Left lung (tissue), 10 donors: ENCODE results near the gene C16orf95. TPM values are rescaled to one million over a fixed set of nuclear protein-coding genes. Genes with fewer than 3 reads are reported as not detected.

Experiments used
- ATAC-seq: fragments of 200-7000 bp; cut with Tn5 transposase; one replicate; pipeline ENCODE4 v1.9.1; 2020; ENCODE audit warnings: moderate library complexity
- DNase-seq, 4 donors: peaks; one replicate each; pipeline ENCODE4 v3.0.0-alpha.2; 2013 to 2020
- H3K27ac ChIP-seq, 2 donors: fragments of 200-600 bp; sonication (generic) in 1 of 2; one replicate each; pipeline versions ENCODE4 v1.5.0 to v1.8.0; 2020 to 2021
- H3K27me3 ChIP-seq, 2 donors: fragments of 200-600 bp; sonication (generic) in 1 of 2; one replicate each; pipeline versions ENCODE4 v1.5.0 to v1.8.0; 2020 to 2021
- H3K36me3 ChIP-seq, 2 donors: fragments of 200-600 bp; sonication (generic) in 1 of 2; one replicate each; pipeline versions ENCODE4 v1.5.0 to v1.8.0; 2020 to 2021
- H3K4me1 ChIP-seq, 2 donors: fragments of 200-600 bp; one replicate each; pipeline ENCODE4 v1.8.0; 2021
- H3K4me3 ChIP-seq, 2 donors: fragments of 200-600 bp; sonication (generic) in 1 of 2; one replicate each; pipeline versions ENCODE4 v1.5.0 to v1.8.0; 2020 to 2021; ENCODE audit warnings: mild to moderate bottlenecking in 1 of 2
- H3K9me3 ChIP-seq, 2 donors: fragments of 200-600 bp; sonication (generic) in 1 of 2; one replicate each; pipeline versions ENCODE4 v1.5.0 to v1.8.0; 2020 to 2021
- intact Hi-C, 2 donors: fragments of 100-400 bp; cut with DNase I; formaldehyde crosslinking; loops; one replicate each; pipeline versions ENCODE4 v1.11.2 to v1.14.2; 2022
- polyA plus RNA-seq, 6 donors: library from polyadenylated mRNA; unstranded; fragments of 120-200 nt; gene quantifications; one replicate each; pipeline ENCODE4 v1.2.1, GENCODE V29; 2013; ENCODE audit not compliant: insufficient read length in 6 of 6
- total RNA-seq, 2 donors: library from RNA; stranded (reverse); fragmentation: NEBNext Ultra II Directional; extraction: Animal tissue kit (Norgen Biotek cat#: 25700); gene quantifications; one replicate each; pipeline ENCODE4 v1.2.1, GENCODE V29; 2021
- TF ChIP-seq, protein P1 (sequence below), 2 donors: fragments of 200-600 bp; sonication (generic) in 1 of 2; IDR thresholded peaks; one replicate each; pipeline versions ENCODE4 v1.5.0 to v1.8.0; 2021; ENCODE audit warnings: antibody characterized with exemption in 2 of 2
- donor health status: DM: no; HTN: yes; CAD: no.
- donor health status: DM: no; HTN: no; CAD: no.

Gene C16orf95
- total and polyA plus RNA-seq, 8 donors = 2.3 to 6.7 (median 3.6) TPM

DNA sequence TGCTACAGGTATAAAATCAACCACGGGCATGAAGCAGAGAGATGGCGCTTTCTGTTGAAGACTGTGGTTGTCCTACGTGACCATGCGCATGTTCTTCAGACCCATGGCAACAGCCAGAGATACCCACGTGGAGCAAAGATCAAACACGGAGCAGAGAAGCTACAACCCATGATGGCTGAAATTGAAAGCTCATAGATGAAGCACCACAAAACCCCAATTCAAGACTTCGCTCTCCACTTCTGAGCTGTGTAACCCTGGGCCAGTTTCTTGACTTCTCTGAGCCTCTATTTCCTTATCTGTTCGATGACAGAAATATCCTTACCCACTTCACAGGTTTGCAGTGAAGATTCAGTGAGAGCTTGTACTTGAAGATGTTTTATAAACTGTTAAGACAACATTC is 49.6 kb downstream of the C16orf95 start:
- ATAC-seq (no peak), DNase-seq (no peak)
- Histone ChIP-seq H3K27me3 (no peaks in the 10 kb centered on the region), H3K4me1 (no peaks in the 10 kb centered on the region), H3K4me3 (no peak overlapping the region), H3K36me3 (no peaks in the 10 kb centered on the region), H3K27ac (no peak overlapping the region), H3K9me3 (no peaks in the 10 kb centered on the region)
- intact Hi-C loops = no loop called here
- TF ChIP-seq, protein P1, sequence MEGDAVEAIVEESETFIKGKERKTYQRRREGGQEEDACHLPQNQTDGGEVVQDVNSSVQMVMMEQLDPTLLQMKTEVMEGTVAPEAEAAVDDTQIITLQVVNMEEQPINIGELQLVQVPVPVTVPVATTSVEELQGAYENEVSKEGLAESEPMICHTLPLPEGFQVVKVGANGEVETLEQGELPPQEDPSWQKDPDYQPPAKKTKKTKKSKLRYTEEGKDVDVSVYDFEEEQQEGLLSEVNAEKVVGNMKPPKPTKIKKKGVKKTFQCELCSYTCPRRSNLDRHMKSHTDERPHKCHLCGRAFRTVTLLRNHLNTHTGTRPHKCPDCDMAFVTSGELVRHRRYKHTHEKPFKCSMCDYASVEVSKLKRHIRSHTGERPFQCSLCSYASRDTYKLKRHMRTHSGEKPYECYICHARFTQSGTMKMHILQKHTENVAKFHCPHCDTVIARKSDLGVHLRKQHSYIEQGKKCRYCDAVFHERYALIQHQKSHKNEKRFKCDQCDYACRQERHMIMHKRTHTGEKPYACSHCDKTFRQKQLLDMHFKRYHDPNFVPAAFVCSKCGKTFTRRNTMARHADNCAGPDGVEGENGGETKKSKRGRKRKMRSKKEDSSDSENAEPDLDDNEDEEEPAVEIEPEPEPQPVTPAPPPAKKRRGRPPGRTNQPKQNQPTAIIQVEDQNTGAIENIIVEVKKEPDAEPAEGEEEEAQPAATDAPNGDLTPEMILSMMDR (IDR thresholded peaks at IDR 0.05) = no peak

DNA sequence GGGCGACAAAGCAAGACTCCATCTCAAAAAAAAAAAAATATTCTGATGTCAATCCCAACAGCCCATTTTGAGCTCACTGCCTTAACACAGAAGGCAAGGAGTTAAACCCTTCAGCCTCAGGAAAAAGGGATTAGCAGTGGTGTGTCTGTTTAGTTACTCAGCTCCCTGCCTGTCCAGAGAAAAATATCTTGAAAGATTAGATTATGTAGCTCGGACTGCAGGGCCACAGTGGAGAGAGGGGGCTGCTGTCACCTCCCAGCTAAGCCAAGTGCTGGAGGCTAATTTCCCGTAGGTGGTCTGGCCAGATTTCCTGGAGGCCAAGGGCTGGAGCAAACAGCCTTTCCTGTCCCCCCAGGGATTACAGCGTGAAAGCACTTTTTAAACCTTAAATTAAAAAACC is 50.3 kb downstream of the C16orf95 start:
- ATAC-seq (no peak), DNase-seq (no peak)
- intact Hi-C loops = no loop called here
- no peaks in the 10 kb centered on the region for H3K4me1 ChIP-seq
- TF ChIP-seq, protein P1 (IDR thresholded peaks at IDR 0.05) = no peak
- no peaks in the 10 kb centered on the region for H3K27me3 ChIP-seq
- H3K9me3 ChIP-seq = no peaks in the 10 kb centered on the region
- no peak overlapping the region for H3K4me3 ChIP-seq
- H3K27ac ChIP-seq = no peak overlapping the region
- H3K36me3 ChIP-seq = no peaks in the 10 kb centered on the region

- no peak for ATAC-seq
- H3K4me3 ChIP-seq = no peak overlapping the region
- no peaks in the 10 kb centered on the region for H3K27me3 ChIP-seq
- H3K9me3 ChIP-seq = no peaks in the 10 kb centered on the region
- H3K4me1 ChIP-seq = no peaks in the 10 kb centered on the region
- no peak overlapping the region for H3K27ac ChIP-seq
- intact Hi-C loops = no loop called here
- no peak for DNase-seq
- TF ChIP-seq, protein P1 (IDR thresholded peaks at IDR 0.05) = no peak
- no peaks in the 10 kb centered on the region for H3K36me3 ChIP-seq
Observed at GRCh38 chr16:87265261-87265660, 51.9 kb downstream of the C16orf95 start.

GRCh38 chr16:87264634-87265033 is 52.6 kb downstream of the C16orf95 start:
- no peak overlapping the region for H3K27ac ChIP-seq
- no peaks in the 10 kb centered on the region for H3K4me1 ChIP-seq
- TF ChIP-seq, protein P1 (IDR thresholded peaks at IDR 0.05) = no peak
- intact Hi-C loops = no loop called here
- H3K4me3 ChIP-seq = no peak overlapping the region
- ATAC-seq (no peak), DNase-seq (no peak)
- H3K27me3 ChIP-seq = no peaks in the 10 kb centered on the region
- no peaks in the 10 kb centered on the region for H3K36me3 ChIP-seq
- no peaks in the 10 kb centered on the region for H3K9me3 ChIP-seq

DNA sequence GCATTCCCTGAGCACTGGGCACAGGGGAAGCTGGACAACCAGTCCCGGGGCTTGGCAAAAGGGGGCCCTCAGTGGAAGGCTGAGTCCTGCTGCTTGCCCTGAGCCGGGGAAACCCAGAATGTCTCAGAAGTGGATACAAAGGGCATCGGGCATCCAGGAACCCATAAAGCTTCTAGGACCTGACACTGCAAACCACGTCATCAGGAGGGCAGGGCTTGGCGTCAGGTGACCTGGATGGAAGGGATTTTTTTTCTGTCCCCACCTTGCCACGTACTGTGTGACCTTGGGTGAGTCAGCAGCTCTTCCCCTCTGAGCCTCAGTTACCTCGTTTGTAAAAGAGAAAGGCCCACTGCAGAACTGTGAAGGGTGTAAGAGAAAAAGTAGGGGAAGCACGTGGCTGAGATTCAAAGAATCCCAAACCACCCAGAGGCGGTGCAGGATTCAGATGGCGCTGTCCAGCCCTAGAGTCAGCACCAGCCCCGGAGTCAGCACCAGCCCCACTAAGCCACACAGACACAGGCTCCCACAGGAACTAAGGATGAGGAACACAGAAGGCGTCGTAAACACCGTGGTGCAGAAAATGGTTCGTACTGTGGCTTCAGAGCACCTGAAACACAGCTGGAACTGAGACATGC is 53.7 kb downstream of the C16orf95 start:
- Histone ChIP-seq H3K9me3 (no peaks in the 10 kb centered on the region), H3K27me3 (no peaks in the 10 kb centered on the region), H3K27ac (no peak overlapping the region), H3K36me3 (no peaks in the 10 kb centered on the region), H3K4me1 (no peaks in the 10 kb centered on the region), H3K4me3 (no peak overlapping the region)
- ATAC-seq (no peak), DNase-seq (no peak)
- TF ChIP-seq, protein P1 (IDR thresholded peaks at IDR 0.05) = no peak
- intact Hi-C loops = no loop called here
